ENCODE results near the gene CUX1.

CUX1 gene

GRCh38 chr7:102115181-102115580, 297.8 kb downstream of the CUX1 start:
- Histone ChIP-seq H3K4me3 (ENCODE audit: low read depth, low read length) (no peak overlapping the region), H3K36me3 (ENCODE audit: control insufficient read depth in 2 of 2, insufficient read depth in 1 of 2, low read length in 2 of 2) (peaks cover 12 to 32% of the 10 kb centered on the region in 2 experiments), H3K9me3 (ENCODE audit: control insufficient read depth, insufficient read depth, low read depth, low read length) (no peaks in the 10 kb centered on the region), H3K4me1 (ENCODE audit: control insufficient read depth, insufficient read depth, low read length) (no peaks in the 10 kb centered on the region), H3K27ac (ENCODE audit: extremely low read depth, low read depth, low read length) (no peak overlapping the region)
- ChIA-PET POLR2A (no interaction called here), CTCF (no interaction called here)
- no peak for TF ChIP-seq MYNN (tag by site-specific recombination; IDR thresholded peaks at IDR 0.05; ENCODE audit: borderline replicate concordance)
- no peak for TF ChIP-seq ZNF830 (tag by site-specific recombination; IDR thresholded peaks at IDR 0.05; ENCODE audit: low read depth)
- no peak for TF ChIP-seq REPIN1 (tag by site-specific recombination; IDR thresholded peaks at IDR 0.05; ENCODE audit: low read depth)
- TF ChIP-seq ZNF76 (tag by site-specific recombination; IDR thresholded peaks at IDR 0.05; ENCODE audit: borderline replicate concordance, low read depth) = no peak
- TF ChIP-seq ZNF169 (tag by site-specific recombination; IDR thresholded peaks at IDR 0.05) = no peak
- no peak for TF ChIP-seq MZF1 (tag by site-specific recombination; IDR thresholded peaks at IDR 0.05; ENCODE audit: borderline replicate concordance)
- no peak for TF ChIP-seq ZNF521 (tag by site-specific recombination; IDR thresholded peaks at IDR 0.05)
- TF ChIP-seq KLF17 (tag by site-specific recombination; IDR thresholded peaks at IDR 0.05) = no peak
- no peak for TF ChIP-seq SP7 (tag by site-specific recombination; IDR thresholded peaks at IDR 0.05)
- TF ChIP-seq PRDM4 (tag by site-specific recombination; IDR thresholded peaks at IDR 0.05) = no peak
- no peak for TF ChIP-seq ZNF221 (tag by site-specific recombination; IDR thresholded peaks at IDR 0.05; ENCODE audit: borderline replicate concordance)
- no peak for TF ChIP-seq ZNF157 (tag by site-specific recombination; IDR thresholded peaks at IDR 0.05)

GRCh38 chr7:102115931-102116330, 298.5 kb downstream of the CUX1 start:
- H3K9me3 ChIP-seq (ENCODE audit: control insufficient read depth, insufficient read depth, low read depth, low read length) = no peaks in the 10 kb centered on the region
- H3K36me3 ChIP-seq (ENCODE audit: control insufficient read depth in 2 of 2, insufficient read depth in 1 of 2, low read length in 2 of 2) = peaks cover 7 to 29% of the 10 kb centered on the region in 2 experiments; a peak in 2 of 3 replicates
- no peak overlapping the region for H3K4me3 ChIP-seq (ENCODE audit: low read depth, low read length)
- H3K4me1 ChIP-seq (ENCODE audit: control insufficient read depth, insufficient read depth, low read length) = no peaks in the 10 kb centered on the region
- TF ChIP-seq RBAK (tag by site-specific recombination; IDR thresholded peaks at IDR 0.05) = no peak
- no peak for TF ChIP-seq ZNF660 (tag by site-specific recombination; IDR thresholded peaks at IDR 0.05)
- no peak for TF ChIP-seq ZNF366 (tag by site-specific recombination; conservative IDR thresholded peaks at IDR 0.05)
- TF ChIP-seq ZNF704 (tag by site-specific recombination; IDR thresholded peaks at IDR 0.05) = no peak
- no peak for TF ChIP-seq EGR2 (tag by site-specific recombination; IDR thresholded peaks at IDR 0.05; ENCODE audit: low read depth)
- TF ChIP-seq SP3 (tag by site-specific recombination; IDR thresholded peaks at IDR 0.05) = no peak
- no peak for TF ChIP-seq ZBTB1 (tag by site-specific recombination; IDR thresholded peaks at IDR 0.05)
- no peak for TF ChIP-seq ZNF792 (tag by site-specific recombination; IDR thresholded peaks at IDR 0.05)
- TF ChIP-seq ZNF530 (tag by site-specific recombination; IDR thresholded peaks at IDR 0.05; ENCODE audit: low read depth) = no peak
- no peak for TF ChIP-seq HIC1 (tag by site-specific recombination; IDR thresholded peaks at IDR 0.05)
- no peak for TF ChIP-seq OSR2 (tag by site-specific recombination; IDR thresholded peaks at IDR 0.05)
- POLR2A ChIA-PET = no interaction called here
- CTCF ChIA-PET = interaction anchor here (0.7 kb wide), 1 partner anchor 216 kb away, joined by 5 read pairs; no protein-coding TSS in a partner anchor
- no peak overlapping the region for H3K27ac ChIP-seq (ENCODE audit: extremely low read depth, low read depth, low read length)
